Hepatocyte (in vitro differentiated cells): ENCODE data around the gene TOMM5. TPM values are rescaled to one million over a fixed set of nuclear protein-coding genes. Genes with fewer than 3 reads are reported as not detected.

ENCODE experiments used
- DNase-seq: peaks from one replicate; pipeline ENCODE4 v3.0.0-alpha.2; 2016; ENCODE audit warnings: low spot score
- H2AFZ ChIP-seq: fragments of 200-600 bp; sonication (generic); 2 replicates; pipeline ENCODE4 v1.6.0; 2016; ENCODE audit warnings: antibody characterized with exemption, mild to moderate bottlenecking
- H3K27ac ChIP-seq: fragments of 200-600 bp; sonication (generic); 2 replicates; pipeline ENCODE4 v1.5.1; 2016; ENCODE audit warnings: mild to moderate bottlenecking
- H3K27me3 ChIP-seq: fragments of 200-600 bp; sonication (generic); 2 replicates; pipeline ENCODE4 v1.6.1; 2016
- H3K36me3 ChIP-seq: fragments of 200-600 bp; sonication (generic); replicated peaks from 2 replicates; pipeline ENCODE4 v1.5.1; 2016; ENCODE audit warnings: low read depth; ENCODE audit not compliant: insufficient read depth
- H3K4me1 ChIP-seq: fragments of 200-600 bp; sonication (generic); 2 replicates; pipeline ENCODE4 v1.5.1; 2016; ENCODE audit warnings: mild to moderate bottlenecking, moderate library complexity; ENCODE audit not compliant: insufficient read depth
- H3K4me2 ChIP-seq: fragments of 200-600 bp; sonication (generic); 2 replicates; pipeline ENCODE4 v1.6.0; 2016
- H3K4me3 ChIP-seq: fragments of 200-600 bp; sonication (generic); 2 replicates; pipeline ENCODE4 v1.5.1; 2016; ENCODE audit warnings: mild to moderate bottlenecking
- H3K79me2 ChIP-seq: fragments of 200-600 bp; sonication (generic); 2 replicates; pipeline ENCODE4 v1.6.0; 2017; ENCODE audit warnings: mild to moderate bottlenecking
- H3K9me2 ChIP-seq: fragments of 200-600 bp; sonication (generic); replicated peaks from 2 replicates; pipeline ENCODE4 v1.6.0; 2017; ENCODE audit warnings: mild to moderate bottlenecking; ENCODE audit not compliant: insufficient read depth
- H3K9me3 ChIP-seq: fragments of 200-600 bp; sonication (generic); 2 replicates; pipeline ENCODE4 v1.5.1; 2016; ENCODE audit warnings: low read depth, mild to moderate bottlenecking
- H4K20me1 ChIP-seq: fragments of 200-600 bp; sonication (generic); 2 replicates; pipeline ENCODE4 v1.6.0; 2016; ENCODE audit warnings: mild to moderate bottlenecking; ENCODE audit not compliant: insufficient read depth, poor library complexity, severe bottlenecking
- EZH2 ChIP-seq: fragments of 200-600 bp; sonication (generic); IDR thresholded peaks from 2 replicates; pipeline ENCODE4 v1.6.1; 2016; ENCODE audit warnings: antibody characterized with exemption, mild to moderate bottlenecking, borderline replicate concordance
- EZH2phosphoT487 ChIP-seq: fragments of 200-600 bp; sonication (generic); IDR thresholded peaks from one replicate; pipeline ENCODE4 v1.6.1; 2018; ENCODE audit warnings: antibody characterized with exemption, mild to moderate bottlenecking, low read depth, moderate library complexity; ENCODE audit not compliant: unreplicated experiment, severe bottlenecking
- WGBS: methylation state at CpG from one replicate; pipeline ENCODE4 v1.1.6; 2016; ENCODE audit warnings: low lambda C conversion rate; ENCODE audit errors: missing lambda C conversion rate; 5-methylcytosine and 5-hydroxymethylcytosine counted together
- polyA plus RNA-seq: library from polyadenylated mRNA; unstranded; fragments of >200 nt; fragmentation: Nextera tagmentation; extraction: Ambion mirVana; gene quantifications from 2 replicates; pipeline ENCODE4 v1.2.1, GENCODE V29; 2016
- total RNA-seq: library from RNA; depleted of rRNA; stranded (reverse); fragments of >200 nt; gene quantifications from 2 replicates; pipeline ENCODE4 v1.2.3, GENCODE V29; 2014
- TF ChIP-seq, protein P1 (sequence below): fragments of 200-600 bp; sonication (generic); IDR thresholded peaks from 2 replicates; pipeline ENCODE4 v1.5.1; 2016; ENCODE audit warnings: antibody characterized with exemption, mild to moderate bottlenecking; ENCODE audit not compliant: poor library complexity

Gene TOMM5
- total and polyA plus RNA-seq, 2 experiments from 2014 or later: 187 to 283 TPM

DNA sequence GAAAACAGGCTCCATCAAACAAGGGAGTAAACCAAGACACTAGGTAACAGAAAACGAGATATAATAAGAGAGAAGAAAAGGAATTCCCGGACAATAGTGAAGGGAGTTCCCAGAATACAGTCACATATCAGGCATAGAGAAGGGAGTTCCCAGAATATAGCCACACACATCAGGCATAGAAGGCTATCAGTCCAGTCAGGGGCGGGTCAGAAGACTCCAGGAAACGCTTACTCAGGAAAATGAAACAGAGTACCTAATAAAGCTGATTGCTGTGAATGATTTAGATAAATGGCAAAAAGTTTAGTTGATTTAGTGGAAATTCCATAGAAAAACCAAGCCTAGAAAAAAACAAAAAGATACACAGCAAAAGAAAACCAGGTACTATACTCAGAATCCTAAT, 4.9 kb downstream of the TOMM5 start:
- Histone ChIP-seq H3K4me1 (no peaks in the 10 kb centered on the region), H3K36me3 (peaks cover 3% of the 10 kb centered on the region), H3K27ac (no peak overlapping the region), H3K79me2 (peaks cover 50% of the 10 kb centered on the region), H3K9me2 (no peaks in the 10 kb centered on the region), H3K27me3 (no peaks in the 10 kb centered on the region), H3K9me3 (no peaks in the 10 kb centered on the region), H3K4me2 (no peak overlapping the region), H4K20me1 (peaks cover 5% of the 10 kb centered on the region), H2AFZ (no peak overlapping the region), H3K4me3 (no peak overlapping the region)
- TF ChIP-seq, protein P1, sequence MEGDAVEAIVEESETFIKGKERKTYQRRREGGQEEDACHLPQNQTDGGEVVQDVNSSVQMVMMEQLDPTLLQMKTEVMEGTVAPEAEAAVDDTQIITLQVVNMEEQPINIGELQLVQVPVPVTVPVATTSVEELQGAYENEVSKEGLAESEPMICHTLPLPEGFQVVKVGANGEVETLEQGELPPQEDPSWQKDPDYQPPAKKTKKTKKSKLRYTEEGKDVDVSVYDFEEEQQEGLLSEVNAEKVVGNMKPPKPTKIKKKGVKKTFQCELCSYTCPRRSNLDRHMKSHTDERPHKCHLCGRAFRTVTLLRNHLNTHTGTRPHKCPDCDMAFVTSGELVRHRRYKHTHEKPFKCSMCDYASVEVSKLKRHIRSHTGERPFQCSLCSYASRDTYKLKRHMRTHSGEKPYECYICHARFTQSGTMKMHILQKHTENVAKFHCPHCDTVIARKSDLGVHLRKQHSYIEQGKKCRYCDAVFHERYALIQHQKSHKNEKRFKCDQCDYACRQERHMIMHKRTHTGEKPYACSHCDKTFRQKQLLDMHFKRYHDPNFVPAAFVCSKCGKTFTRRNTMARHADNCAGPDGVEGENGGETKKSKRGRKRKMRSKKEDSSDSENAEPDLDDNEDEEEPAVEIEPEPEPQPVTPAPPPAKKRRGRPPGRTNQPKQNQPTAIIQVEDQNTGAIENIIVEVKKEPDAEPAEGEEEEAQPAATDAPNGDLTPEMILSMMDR: no peak
- TF ChIP-seq EZH2 (no peak), EZH2phosphoT487 (no peak)
- no peak for DNase-seq
- WGBS: 97% methylated on average over 4 of the region's 4 CpGs

DNA sequence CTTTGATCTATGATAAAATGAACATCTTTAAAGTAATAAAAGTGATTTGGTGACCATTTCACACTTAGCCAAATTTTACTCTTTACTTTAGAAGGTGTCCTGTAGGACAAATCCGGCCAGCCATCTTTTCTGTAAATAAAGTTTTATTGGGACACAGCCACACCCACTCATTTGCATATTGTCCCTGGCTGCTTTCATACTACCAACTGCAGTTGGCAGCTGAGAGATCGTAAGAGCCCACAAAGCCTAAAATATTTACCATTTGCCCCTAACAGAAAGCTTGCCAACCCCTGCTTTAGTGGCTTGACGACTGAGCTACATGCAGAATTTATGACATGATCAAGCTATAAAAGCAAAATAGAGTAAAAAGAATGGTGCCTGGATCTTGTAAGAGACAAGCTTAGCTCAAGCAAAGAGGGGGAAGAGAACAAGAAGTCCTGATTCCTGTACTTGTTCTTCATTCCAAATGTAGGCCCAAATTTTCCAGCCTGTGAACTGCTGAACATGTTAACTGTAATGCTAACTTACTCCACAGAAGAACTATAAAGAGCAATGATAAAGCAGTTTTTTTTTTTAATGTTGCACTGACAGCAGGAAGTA, 8.8 kb downstream of the TOMM5 start:
- H3K36me3 ChIP-seq: peaks cover 3% of the 10 kb centered on the region
- peaks cover 25% of the 10 kb centered on the region for H3K79me2 ChIP-seq
- no peak overlapping the region for H2AFZ ChIP-seq
- H3K4me1 ChIP-seq: no peaks in the 10 kb centered on the region
- TF ChIP-seq, protein P1: no peak
- TF ChIP-seq EZH2: no peak
- no peak for TF ChIP-seq EZH2phosphoT487
- no peaks in the 10 kb centered on the region for H3K27me3 ChIP-seq
- WGBS: 82% methylated on average over 3 of the region's 3 CpGs
- H3K27ac ChIP-seq: no peak overlapping the region
- no peaks in the 10 kb centered on the region for H3K9me2 ChIP-seq
- DNase-seq: no peak
- no peaks in the 10 kb centered on the region for H4K20me1 ChIP-seq
- H3K4me2 ChIP-seq: no peak overlapping the region
- no peak overlapping the region for H3K4me3 ChIP-seq
- H3K9me3 ChIP-seq: no peaks in the 10 kb centered on the region

DNA sequence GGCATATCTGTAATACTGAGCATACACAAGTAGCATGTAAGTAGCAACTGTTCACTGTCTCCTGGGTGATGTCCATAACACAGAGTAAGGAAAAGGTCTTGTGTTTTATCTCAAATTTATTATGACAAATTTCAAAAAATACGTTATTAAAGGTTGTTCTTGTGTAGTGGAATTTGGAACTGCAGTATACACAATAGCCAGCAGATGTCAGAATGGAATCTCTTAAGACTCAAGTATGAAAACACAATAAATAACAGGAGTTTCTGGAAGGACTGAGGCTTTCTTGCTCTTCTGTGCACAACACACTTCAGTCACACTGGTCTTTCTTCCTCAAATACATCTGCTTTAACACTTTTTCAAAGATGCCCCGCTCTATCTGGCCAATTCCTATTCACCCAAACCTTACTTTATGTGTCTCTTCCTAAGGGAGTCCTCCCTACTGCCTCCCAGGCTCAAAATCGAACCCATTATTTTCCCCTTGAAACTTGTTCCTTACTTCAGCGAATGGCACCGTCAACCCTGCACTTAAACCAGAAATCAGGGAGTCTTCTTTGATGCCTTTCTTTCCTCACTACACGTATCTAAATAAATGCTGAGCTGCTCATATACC, 9.7 kb downstream of the TOMM5 start:
- Histone ChIP-seq H3K4me1 (no peaks in the 10 kb centered on the region), H3K27ac (no peak overlapping the region), H4K20me1 (no peaks in the 10 kb centered on the region), H3K79me2 (peaks cover 21% of the 10 kb centered on the region), H3K9me3 (no peaks in the 10 kb centered on the region), H3K9me2 (no peaks in the 10 kb centered on the region), H3K4me2 (no peak overlapping the region), H3K36me3 (peaks cover 3% of the 10 kb centered on the region), H3K27me3 (no peaks in the 10 kb centered on the region), H2AFZ (no peak overlapping the region), H3K4me3 (no peak overlapping the region)
- whole genome bisulfite sequencing: 83% methylated on average over 6 of the region's 6 CpGs
- TF ChIP-seq EZH2 (no peak), EZH2phosphoT487 (no peak)
- TF ChIP-seq, protein P1: peak; percentile 77
- peak; percentile 71 for DNase-seq
